PC-3 (cell line): ENCODE measurements around the gene SMARCAL1. TPM values are rescaled to one million over a fixed set of nuclear protein-coding genes. Genes with fewer than 3 reads are reported as not detected.

Experiments used
- ATAC-seq: fragments of 200-7000 bp; cut with Tn5 transposase; 2 replicates; pipeline ENCODE4 v1.9.1; 2020; ENCODE audit warnings: mild to moderate bottlenecking, moderate library complexity
- BruUV-seq: library from RNA; stranded (reverse); fragments of 400-500 nt; replicated peaks from 2 replicates; lab custom pipeline; 2021; lab: Mats Ljungman, UMichigan
- CTCF ChIA-PET: fragments of 300-600 bp; sonication (Branson Sonifier 250); formaldehyde crosslinking; loops from one replicate; lab custom pipeline; 2022; ENCODE audit warnings: antibody characterized with exemption; lab: Charles Lee
- POLR2A ChIA-PET: fragments of 300-600 bp; sonication (Branson Sonifier 250); formaldehyde crosslinking; loops from one replicate; lab custom pipeline; 2022; ENCODE audit warnings: antibody characterized with exemption; ENCODE audit not compliant: unreplicated experiment; lab: Charles Lee
- DNase-seq: peaks from one replicate; pipeline ENCODE4 v3.0.0-alpha.2; 2015
- H2AFZ ChIP-seq: fragments of 300-600 bp; sonication (generic); 2 replicates; pipeline ENCODE4 v1.6.0; 2016; ENCODE audit warnings: antibody characterized with exemption, low read length
- H3F3A ChIP-seq: fragments of 300-600 bp; sonication (generic); one replicate; pipeline ENCODE4 v1.6.0; 2017; ENCODE audit warnings: antibody characterized with exemption, low read length, control low read depth, mild to moderate bottlenecking; ENCODE audit not compliant: unreplicated experiment
- H3K27ac ChIP-seq: fragments of 300-600 bp; sonication (generic); 2 replicates; pipeline ENCODE4 v1.5.1; 2016; ENCODE audit warnings: mild to moderate bottlenecking, low read length
- H3K27me3 ChIP-seq: fragments of 300-600 bp; sonication (generic); 2 replicates; pipeline ENCODE4 v1.6.1; 2016; ENCODE audit warnings: low read length, mixed read lengths
- H3K36me3 ChIP-seq: fragments of 300-600 bp; sonication (generic); 2 replicates; pipeline ENCODE4 v1.6.1; 2016; ENCODE audit warnings: low read depth, mixed run types, low read length, mixed read lengths
- H3K4me1 ChIP-seq: fragments of 300-600 bp; sonication (generic); 2 replicates; pipeline ENCODE4 v1.5.1; 2016; ENCODE audit warnings: low read length; ENCODE audit not compliant: insufficient read depth
- H3K4me2 ChIP-seq: fragments of 300-600 bp; sonication (generic); 2 replicates; pipeline ENCODE4 v1.6.0; 2016; ENCODE audit warnings: low read length
- H3K4me3 ChIP-seq: fragments of 300-600 bp; sonication (generic); 2 replicates; pipeline ENCODE4 v1.5.1; 2016; ENCODE audit warnings: mild to moderate bottlenecking, low read length, mixed read lengths
- H3K79me2 ChIP-seq: fragments of 300-600 bp; sonication (generic); 2 replicates; pipeline ENCODE4 v1.6.1; 2017; ENCODE audit warnings: low read length, mixed read lengths
- H3K9ac ChIP-seq: fragments of 300-600 bp; sonication (generic); 2 replicates; pipeline ENCODE4 v1.6.0; 2016; ENCODE audit warnings: mild to moderate bottlenecking, low read length
- H3K9me2 ChIP-seq: fragments of 300-600 bp; sonication (generic); replicated peaks from 2 replicates; pipeline ENCODE4 v1.6.1; 2016; ENCODE audit warnings: mixed run types, low read length, mixed read lengths
- H3K9me3 ChIP-seq: fragments of 300-600 bp; sonication (generic); 2 replicates; pipeline ENCODE4 v1.6.1; 2016; ENCODE audit warnings: low read length, mixed read lengths
- H4K20me1 ChIP-seq: fragments of 300-600 bp; sonication (generic); 2 replicates; pipeline ENCODE4 v1.6.1; 2016; ENCODE audit warnings: low read length, mixed read lengths
- CTCF ChIP-seq: fragments of 300-600 bp; sonication (generic); conservative IDR thresholded peaks from 2 replicates; pipeline ENCODE4 v1.5.1; 2017; ENCODE audit warnings: antibody characterized with exemption, low read depth, mild to moderate bottlenecking, low read length
- EZH2 ChIP-seq: fragments of 300-600 bp; sonication (generic); IDR thresholded peaks from one replicate; pipeline ENCODE4 v1.6.1; 2017; ENCODE audit warnings: antibody characterized with exemption, mild to moderate bottlenecking, low read length; ENCODE audit not compliant: unreplicated experiment
- EZH2phosphoT487 ChIP-seq: fragments of 300-600 bp; sonication (generic); IDR thresholded peaks from 2 replicates; pipeline ENCODE4 v1.6.1; 2018; ENCODE audit warnings: mild to moderate bottlenecking, antibody characterized with exemption, low read length, borderline replicate concordance
- intact Hi-C: fragments of 100-400 bp; cut with micrococcal nuclease; formaldehyde crosslinking; loops from 2 replicates; pipeline ENCODE4 v1.9.0; 2023
- total RNA-seq: library from RNA; depleted of rRNA; stranded (reverse); fragments of >200 nt; gene quantifications from 2 replicates; pipeline ENCODE4 v1.2.3, GENCODE V29; 2014

Gene SMARCAL1
- total RNA-seq, 1 experiment from 2014 or later, result 8.3 TPM

- Histone ChIP-seq H3K36me3 (no peaks in the 10 kb centered on the region), H3K4me2 (no peak overlapping the region), H3K27me3 (no peaks in the 10 kb centered on the region), H3K27ac (no peak overlapping the region), H3K4me3 (no peak overlapping the region), H3K79me2 (no peaks in the 10 kb centered on the region), H4K20me1 (no peaks in the 10 kb centered on the region), H3K9me3 (no peaks in the 10 kb centered on the region), H3K4me1 (peaks cover 11% of the 10 kb centered on the region), H3K9ac (no peak overlapping the region), H2AFZ (no peak overlapping the region), H3K9me2 (no peaks in the 10 kb centered on the region), H3F3A (no peaks in the 10 kb centered on the region)
- ChIA-PET CTCF (no interaction called here), POLR2A (no interaction called here)
- ATAC-seq, result no peak
- no TSS peak for BruUV-seq
- TF ChIP-seq EZH2phosphoT487, result no peak
- no peak for TF ChIP-seq CTCF
- no peak for TF ChIP-seq EZH2
- intact Hi-C loops, result no loop called here
- no peak for DNase-seq
These were observed 74.4 kb downstream of the SMARCAL1 start for GRCh38 chr2:216486708-216487107.

GRCh38 chr2:216490061-216490460, 77.8 kb downstream of the SMARCAL1 start:
- TF ChIP-seq EZH2phosphoT487 (no peak), CTCF (no peak), EZH2 (no peak)
- no TSS peak for BruUV-seq
- Histone ChIP-seq H3K27ac (no peak overlapping the region), H3K27me3 (no peaks in the 10 kb centered on the region), H3K79me2 (no peaks in the 10 kb centered on the region), H3K36me3 (no peaks in the 10 kb centered on the region), H3K9ac (no peak overlapping the region), H3K4me3 (no peak overlapping the region), H2AFZ (no peak overlapping the region), H3K4me1 (peaks cover 27% of the 10 kb centered on the region), H3K9me2 (no peaks in the 10 kb centered on the region), H4K20me1 (no peaks in the 10 kb centered on the region), H3K4me2 (0 out of 2 replicates have a peak overlapping the region, but pooled peaks have one; percentile 7), H3F3A (no peaks in the 10 kb centered on the region), H3K9me3 (no peaks in the 10 kb centered on the region)
- peak; percentile 56 for ATAC-seq
- CTCF ChIA-PET, result no interaction called here
- peak; percentile 68 for DNase-seq
- POLR2A ChIA-PET, result no interaction called here
- intact Hi-C loops, result loop anchor here (10.0 kb wide), 2 partner anchors 175 to 375 kb away; no protein-coding TSS in a partner anchor

- intact Hi-C loops, result loop anchor here (10.0 kb wide), 2 partner anchors 177 to 377 kb away; no protein-coding TSS in a partner anchor
- Histone ChIP-seq H3K9me3 (no peaks in the 10 kb centered on the region), H3K27ac (0 out of 2 replicates have a peak overlapping the region, but pooled peaks have one; percentile 5), H3K27me3 (no peaks in the 10 kb centered on the region), H3K4me2 (no peak overlapping the region), H2AFZ (no peak overlapping the region), H4K20me1 (no peaks in the 10 kb centered on the region), H3F3A (no peaks in the 10 kb centered on the region), H3K4me3 (no peak overlapping the region), H3K36me3 (no peaks in the 10 kb centered on the region), H3K9ac (no peak overlapping the region), H3K79me2 (no peaks in the 10 kb centered on the region), H3K9me2 (no peaks in the 10 kb centered on the region), H3K4me1 (peaks cover 35% of the 10 kb centered on the region)
- ATAC-seq (no peak), DNase-seq (no peak)
- ChIA-PET CTCF (no interaction called here), POLR2A (interaction anchor here (0.6 kb wide), 1 partner anchor 9 kb away, joined by 4 read pairs; no protein-coding TSS in a partner anchor)
- BruUV-seq, result no TSS peak
- no peak for TF ChIP-seq EZH2
- no peak for TF ChIP-seq EZH2phosphoT487
- no peak for TF ChIP-seq CTCF
These were observed 79.7 kb downstream of the SMARCAL1 start for GRCh38 chr2:216491793-216492596.
